Body of pancreas (tissue), 4 donors: ENCODE results near the gene TTLL9. TPM values are rescaled to one million over a fixed set of nuclear protein-coding genes. Genes with fewer than 3 reads are reported as not detected.

ENCODE experiments used
- ATAC-seq: fragments of 150-250 bp; one replicate; pipeline ENCODE4 v1.9.1; 2016
- DNase-seq, 4 donors: peaks; one replicate each; pipeline ENCODE4 v3.0.0-alpha.2; 2019
- H3K27ac ChIP-seq, 4 donors: fragments of 200-600 bp; sonication (generic); 1 replicate in 3 of 4; 2 replicates in 1 of 4; pipeline versions ENCODE4 v1.5.1 to v1.6.1; 2016 to 2019; ENCODE audit warnings: mild to moderate bottlenecking in 1 of 4, mixed read lengths in 1 of 4, moderate library complexity in 1 of 4
- H3K27me3 ChIP-seq, 2 donors: fragments of 200-600 bp; sonication (generic); one replicate each; pipeline ENCODE4 v1.6.0; 2016; ENCODE audit warnings: mild to moderate bottlenecking in 1 of 2
- H3K36me3 ChIP-seq, 2 donors: fragments of 200-600 bp; sonication (generic); replicated peaks in 1 of 2; 2 replicates each; pipeline ENCODE4 v1.5.1; 2016; ENCODE audit warnings: low read depth in 2 of 2; ENCODE audit not compliant: insufficient read depth in 1 of 2
- H3K4me1 ChIP-seq: fragments of 200-600 bp; sonication (generic); one replicate; pipeline ENCODE4 v1.6.0; 2016
- H3K4me3 ChIP-seq, 2 donors: fragments of 200-600 bp; sonication (generic); 1 replicate in 1 of 2; 2 replicates in 1 of 2; pipeline ENCODE4 v1.5.1; 2016 to 2019
- H3K9me3 ChIP-seq, 3 donors: fragments of 200-600 bp; sonication (generic); 1 replicate in 2 of 3; 2 replicates in 1 of 3; pipeline ENCODE4 v1.5.1; 2016
- CTCF ChIP-seq, 7 experiments: fragments of 450-650 bp in 4 of 7; fragments of 200-600 bp in 3 of 7; sonication (generic) in 3 of 7; IDR thresholded peaks; one replicate each; pipeline ENCODE4 v1.5.1; 2016 to 2019; ENCODE audit warnings: antibody characterized with exemption in 7 of 7
- POLR2A ChIP-seq, 3 donors: fragments of 450-650 bp; IDR thresholded peaks; one replicate each; pipeline ENCODE4 v1.6.1; 2016; ENCODE audit warnings: antibody characterized with exemption in 3 of 3, mild to moderate bottlenecking in 2 of 3
- WGBS, 2 donors: methylation state at CpG; one replicate each; pipeline ENCODE4 v1.1.5; 2017; 5-methylcytosine and 5-hydroxymethylcytosine counted together
- intact Hi-C: fragments of 100-400 bp; cut with DNase I; formaldehyde crosslinking; loops from one replicate; pipeline ENCODE4 v1.15.1; 2023
- total RNA-seq, 2 donors: library from RNA; depleted of rRNA; stranded (reverse); fragments of >200 nt; gene quantifications; one replicate each; pipeline ENCODE4 v1.1.0, GENCODE V29; 2016

TTLL9 gene
- total RNA-seq, 2 donors from 2014 or later: 0.52 to 0.99 TPM

DNA sequence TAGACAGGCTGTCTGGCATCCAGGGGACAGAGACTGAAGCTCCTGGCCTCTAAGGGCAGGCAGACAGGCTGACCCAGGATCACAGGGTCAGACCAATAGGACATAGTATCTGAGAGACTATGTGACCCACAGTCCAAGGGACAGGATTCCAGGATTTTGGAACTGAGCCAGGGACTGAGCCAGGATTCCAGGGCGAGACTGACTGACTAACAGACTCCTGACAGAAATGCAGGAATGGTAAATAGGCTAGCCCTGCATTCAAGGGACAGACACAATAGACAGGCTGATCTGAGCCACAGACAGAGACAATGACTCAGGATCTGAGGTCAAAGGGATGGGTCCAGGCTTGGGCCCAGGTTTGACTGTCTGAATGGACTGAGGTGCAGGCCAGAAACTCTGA lies 117.3 kb downstream of the TTLL9 start:
- Histone ChIP-seq H3K27me3 (no peaks in the 10 kb centered on the region), H3K36me3 (no peaks in the 10 kb centered on the region), H3K27ac (no peak overlapping the region), H3K4me3 (no peak overlapping the region), H3K9me3 (no peaks in the 10 kb centered on the region), H3K4me1 (no peaks in the 10 kb centered on the region)
- 56 to 60% methylated on average over 1 of the region's 1 CpG for WGBS, 2 donors
- no peak for ATAC-seq
- intact Hi-C loops: no loop called here
- DNase-seq: no peak
- TF ChIP-seq POLR2A (IDR thresholded peaks at IDR 0.05) (no peak), CTCF (IDR thresholded peaks at IDR 0.05) (no peak)

- no peaks in the 10 kb centered on the region for H3K4me1 ChIP-seq
- 75 to 76% methylated on average over 5 of the region's 5 CpGs for WGBS, 2 donors
- ATAC-seq: no peak
- DNase-seq: no peak
- H3K27me3 ChIP-seq: no peaks in the 10 kb centered on the region
- intact Hi-C loops: no loop called here
- no peaks in the 10 kb centered on the region for H3K9me3 ChIP-seq
- no peak overlapping the region for H3K4me3 ChIP-seq
- TF ChIP-seq POLR2A (IDR thresholded peaks at IDR 0.05) (no peak), CTCF (IDR thresholded peaks at IDR 0.05) (no peak)
- H3K27ac ChIP-seq: no peak overlapping the region
- no peaks in the 10 kb centered on the region for H3K36me3 ChIP-seq
Observed at GRCh38 chr20:31988430-31989015, 118.1 kb downstream of the TTLL9 start.

GRCh38 chr20:31989030-31989645 lies 118.7 kb downstream of the TTLL9 start:
- no peaks in the 10 kb centered on the region for H3K9me3 ChIP-seq
- no peaks in the 10 kb centered on the region for H3K36me3 ChIP-seq
- 59 to 71% methylated on average over 8 of the region's 8 CpGs for WGBS, 2 donors
- no peak for ATAC-seq
- no peak for DNase-seq
- H3K4me1 ChIP-seq: no peaks in the 10 kb centered on the region
- no peak overlapping the region for H3K27ac ChIP-seq
- intact Hi-C loops: no loop called here
- no peaks in the 10 kb centered on the region for H3K27me3 ChIP-seq
- no peak for TF ChIP-seq POLR2A (IDR thresholded peaks at IDR 0.05)
- TF ChIP-seq CTCF (IDR thresholded peaks at IDR 0.05): no peak
- no peak overlapping the region for H3K4me3 ChIP-seq

- H3K4me3 ChIP-seq: no peak overlapping the region
- no peak for DNase-seq
- no peaks in the 10 kb centered on the region for H3K9me3 ChIP-seq
- no peak for TF ChIP-seq CTCF (IDR thresholded peaks at IDR 0.05)
- no peak for TF ChIP-seq POLR2A (IDR thresholded peaks at IDR 0.05)
- H3K27ac ChIP-seq: no peak overlapping the region
- H3K36me3 ChIP-seq: no peaks in the 10 kb centered on the region
- 50 to 74% methylated on average over 2 to 6 of the region's 6 CpGs for WGBS, 2 donors
- intact Hi-C loops: no loop called here
- no peaks in the 10 kb centered on the region for H3K4me1 ChIP-seq
- no peaks in the 10 kb centered on the region for H3K27me3 ChIP-seq
- ATAC-seq: no peak
Observed at GRCh38 chr20:31990641-31991338, 120.4 kb downstream of the TTLL9 start.
